ENCODE measurements around the gene GLRX2.

The GLRX2 gene

GRCh38 chr1:193086342-193086741 lies 18.9 kb downstream of the GLRX2 start:
- Histone ChIP-seq H3K4me2 (ENCODE audit: low read length) (no peak overlapping the region), H3K9me3 (ENCODE audit: low read length) (no peaks in the 10 kb centered on the region), H3K36me3 (ENCODE audit: insufficient read depth, low read length) (peaks cover 84% of the 10 kb centered on the region), H3K4me3 (ENCODE audit: low read depth, low read length, poor library complexity, severe bottlenecking) (no peak overlapping the region), H4K20me1 (ENCODE audit: insufficient read depth, low read length) (no peaks in the 10 kb centered on the region), H3K9ac (ENCODE audit: low read length) (no peak overlapping the region), H3K79me2 (ENCODE audit: insufficient read depth, low read length) (no peaks in the 10 kb centered on the region), H3K4me1 (ENCODE audit: insufficient read depth, low read length, severe bottlenecking) (peaks cover 11% of the 10 kb centered on the region), H2AFZ (ENCODE audit: low read length) (no peak overlapping the region), H3K9me2 (ENCODE audit: low read depth, low read length) (no peaks in the 10 kb centered on the region), H3F3A (ENCODE audit: insufficient read depth, low read length) (no peaks in the 10 kb centered on the region; the same call in 1 of the 2 replicates), H3K27ac (ENCODE audit: low read depth, low read length, poor library complexity, severe bottlenecking) (no peak overlapping the region), H3K27me3 (ENCODE audit: insufficient read depth, low read length) (no peaks in the 10 kb centered on the region)
- TF ChIP-seq EZH2 (IDR thresholded peaks at IDR 0.05; ENCODE audit: borderline replicate concordance, low read length) (no peak), CTCF (IDR thresholded peaks at IDR 0.05; ENCODE audit: low read length) (no peak)

- Histone ChIP-seq H3K36me3 (ENCODE audit: insufficient read depth, low read length) (peaks cover 82% of the 10 kb centered on the region), H3K9ac (ENCODE audit: low read length) (no peak overlapping the region), H3K9me2 (ENCODE audit: low read depth, low read length) (no peaks in the 10 kb centered on the region), H2AFZ (ENCODE audit: low read length) (no peak overlapping the region), H3K9me3 (ENCODE audit: low read length) (no peaks in the 10 kb centered on the region), H3K27ac (ENCODE audit: low read depth, low read length, poor library complexity, severe bottlenecking) (no peak overlapping the region), H4K20me1 (ENCODE audit: insufficient read depth, low read length) (no peaks in the 10 kb centered on the region), H3K4me1 (ENCODE audit: insufficient read depth, low read length, severe bottlenecking) (peaks cover 11% of the 10 kb centered on the region), H3K27me3 (ENCODE audit: insufficient read depth, low read length) (no peaks in the 10 kb centered on the region), H3F3A (ENCODE audit: insufficient read depth, low read length) (no peaks in the 10 kb centered on the region), H3K4me2 (ENCODE audit: low read length) (no peak overlapping the region), H3K79me2 (ENCODE audit: insufficient read depth, low read length) (no peaks in the 10 kb centered on the region), H3K4me3 (ENCODE audit: low read depth, low read length, poor library complexity, severe bottlenecking) (no peak overlapping the region)
- TF ChIP-seq EZH2 (IDR thresholded peaks at IDR 0.05; ENCODE audit: borderline replicate concordance, low read length) (no peak), CTCF (IDR thresholded peaks at IDR 0.05; ENCODE audit: low read length) (no peak)
These were observed 20.0 kb downstream of the GLRX2 start for GRCh38 chr1:193085263-193085662.

- H3K27me3 ChIP-seq (ENCODE audit: insufficient read depth, low read length): no peaks in the 10 kb centered on the region
- no peak overlapping the region for H3K9ac ChIP-seq (ENCODE audit: low read length)
- H3K4me2 ChIP-seq (ENCODE audit: low read length): no peak overlapping the region; the same call in 1 of the 2 replicates
- H3K79me2 ChIP-seq (ENCODE audit: insufficient read depth, low read length): no peaks in the 10 kb centered on the region
- H3F3A ChIP-seq (ENCODE audit: insufficient read depth, low read length): no peaks in the 10 kb centered on the region
- no peaks in the 10 kb centered on the region for H4K20me1 ChIP-seq (ENCODE audit: insufficient read depth, low read length)
- TF ChIP-seq EZH2 (IDR thresholded peaks at IDR 0.05; ENCODE audit: borderline replicate concordance, low read length): no peak
- no peak for TF ChIP-seq CTCF (IDR thresholded peaks at IDR 0.05; ENCODE audit: low read length)
- no peaks in the 10 kb centered on the region for H3K9me2 ChIP-seq (ENCODE audit: low read depth, low read length)
- H2AFZ ChIP-seq (ENCODE audit: low read length): no peak overlapping the region
- H3K36me3 ChIP-seq (ENCODE audit: insufficient read depth, low read length): peaks cover 83% of the 10 kb centered on the region
- H3K4me1 ChIP-seq (ENCODE audit: insufficient read depth, low read length, severe bottlenecking): peaks cover 11% of the 10 kb centered on the region
- no peak overlapping the region for H3K4me3 ChIP-seq (ENCODE audit: low read depth, low read length, poor library complexity, severe bottlenecking)
- H3K9me3 ChIP-seq (ENCODE audit: low read length): peaks cover 3% of the 10 kb centered on the region; the same call in 1 of the 2 replicates
- H3K27ac ChIP-seq (ENCODE audit: low read depth, low read length, poor library complexity, severe bottlenecking): peak overlapping the region; percentile 7
These were observed 21.7 kb downstream of the GLRX2 start for GRCh38 chr1:193083365-193084088.

All from OCI-LY1 (cell line).